Natural killer cell treated with Interleukin-12 subunit alpha and Interleukin-12 subunit beta and Interleukin-15 and Interleukin-18, amount 100 ng/mL, for 72 hours (primary cell): ENCODE measurements around the gene B3GLCT. TPM values are rescaled to one million over a fixed set of nuclear protein-coding genes. Genes with fewer than 3 reads are reported as not detected.

Source experiments
- ATAC-seq, 2 donors: fragments of 150-1000 bp; cut with Tn5 transposase in 1 of 2; sonication (Bioruptor Pico), chemical (Tn5 transposase) in 1 of 2; 2 replicates each; pipeline ENCODE4 v1.10.0; 2021
- DNase-seq: peaks from one replicate; pipeline ENCODE4 v3.0.0; 2022; ENCODE audit warnings: low spot score
- H3K27ac Mint-ChIP-seq, 2 donors: 1 replicate in 1 of 2; 2 replicates in 1 of 2; pipeline ENCODE4 v1.8.0; 2022; ENCODE audit warnings: mixed read lengths in 2 of 2, mild to moderate bottlenecking in 1 of 2, moderate library complexity in 1 of 2
- H3K27me3 Mint-ChIP-seq, 2 donors: 1 replicate in 1 of 2; 2 replicates in 1 of 2; pipeline ENCODE4 v1.8.0; 2022; ENCODE audit warnings: mixed read lengths in 2 of 2
- H3K36me3 Mint-ChIP-seq: one replicate; pipeline ENCODE4 v1.8.0; 2022; ENCODE audit warnings: mixed read lengths
- H3K4me1 Mint-ChIP-seq, 2 donors: 1 replicate in 1 of 2; 2 replicates in 1 of 2; pipeline ENCODE4 v1.8.0; 2022; ENCODE audit warnings: low read depth in 2 of 2, mixed read lengths in 2 of 2, mild to moderate bottlenecking in 1 of 2
- H3K4me3 Mint-ChIP-seq: one replicate; pipeline ENCODE4 v1.8.0; 2022; ENCODE audit warnings: mixed read lengths
- H3K9me3 Mint-ChIP-seq: 2 replicates; pipeline ENCODE4 v1.8.0; 2022; ENCODE audit warnings: mixed read lengths
- total RNA-seq, 2 donors: library from RNA; stranded (reverse); gene quantifications; one replicate each; pipeline ENCODE4 v1.2.3, GENCODE V29; 2022

B3GLCT gene
- 1 to 10 TPM; 5.1 to 5.7 TPM for total RNA-seq

DNA sequence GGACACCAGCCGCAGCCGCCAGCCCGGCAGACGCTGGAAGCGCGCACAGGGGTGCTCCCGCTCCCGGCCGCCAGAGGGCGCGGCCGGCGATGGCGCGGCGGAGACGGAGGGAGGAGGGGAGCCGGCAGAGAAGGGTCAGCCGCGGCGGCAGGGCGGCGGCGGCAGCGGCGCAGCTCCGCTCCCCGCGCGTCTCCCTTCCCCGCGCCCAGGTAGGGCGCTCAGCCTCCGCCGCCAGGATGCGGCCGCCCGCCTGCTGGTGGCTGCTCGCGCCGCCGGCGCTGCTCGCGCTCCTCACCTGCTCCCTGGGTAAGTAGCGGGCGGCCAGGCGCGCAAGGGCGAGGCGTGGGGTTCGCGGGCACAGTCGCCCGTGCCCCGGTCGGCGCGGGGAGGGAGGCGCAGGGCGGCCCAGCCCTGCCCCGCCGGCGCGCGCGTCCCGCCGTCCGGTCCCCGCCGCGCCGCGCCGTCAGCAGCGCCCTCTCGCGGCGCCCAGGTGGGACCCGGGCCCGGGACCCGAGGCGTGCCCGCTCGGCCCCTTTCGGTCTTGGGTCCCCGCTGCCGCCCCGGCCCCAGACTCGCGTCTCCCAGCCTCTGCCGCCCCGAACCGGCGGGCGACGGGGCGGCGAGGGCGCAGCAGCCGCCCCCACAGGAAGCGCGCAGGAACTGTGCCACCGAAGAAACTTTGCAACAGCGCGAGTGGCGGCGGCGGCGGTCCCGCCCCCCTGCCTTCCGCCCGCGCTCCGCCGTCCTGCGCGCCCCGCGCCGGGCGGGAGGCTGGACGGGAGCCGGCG lies at the start of gene B3GLCT:
B3GLCT (plus strand) TSS at position 127 of the 788 bp plus-strand sequence; CDS start at position 237, 110 bp downstream.
- ATAC-seq (peak; percentile 89 to 92), DNase-seq (peak; percentile 90)
- peaks cover 28 to 30% of the 10 kb centered on the region in 2 donors for H3K4me1 Mint-ChIP-seq
- no peaks in the 10 kb centered on the region for H3K36me3 Mint-ChIP-seq
- peak within 1 kb of the TSS; percentile 73 to 82 for H3K27ac Mint-ChIP-seq
- peak within 1 kb of the TSS; percentile 90 for H3K4me3 Mint-ChIP-seq
- H3K27me3 Mint-ChIP-seq: no peaks in the 10 kb centered on the region
- no peaks in the 10 kb centered on the region for H3K9me3 Mint-ChIP-seq

DNA sequence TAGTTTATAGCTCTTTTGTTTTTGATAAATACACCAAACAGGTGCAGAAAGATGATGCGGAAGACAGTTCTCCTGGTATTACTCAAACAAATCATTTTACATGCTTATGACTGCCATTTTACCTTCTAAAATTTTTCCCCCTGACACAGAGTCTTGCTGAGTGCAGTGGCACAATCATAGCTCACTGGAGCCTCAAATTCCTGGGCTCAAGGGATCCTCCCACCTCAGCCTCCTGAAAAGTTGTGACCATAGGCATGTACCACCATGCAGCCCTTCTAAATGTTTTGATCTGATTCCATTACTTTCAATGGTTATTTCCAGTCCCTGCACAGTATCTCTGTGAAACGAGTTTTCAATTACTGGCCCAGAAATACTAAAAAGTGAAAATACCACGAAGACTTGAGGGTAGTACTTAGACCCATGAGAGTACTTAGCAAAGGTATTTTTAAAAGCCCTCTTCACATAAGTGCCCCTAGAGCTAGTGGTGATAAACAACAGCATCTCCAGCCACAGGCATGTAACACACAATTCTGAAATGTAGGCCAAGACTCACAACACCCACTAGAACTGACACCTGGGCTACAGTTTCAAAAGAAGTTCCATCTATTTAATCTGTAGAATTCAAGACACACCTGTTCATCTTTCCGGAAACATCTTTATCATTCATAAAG lies 49.3 kb upstream of the B3GLCT start:
- ATAC-seq: no peak

DNA sequence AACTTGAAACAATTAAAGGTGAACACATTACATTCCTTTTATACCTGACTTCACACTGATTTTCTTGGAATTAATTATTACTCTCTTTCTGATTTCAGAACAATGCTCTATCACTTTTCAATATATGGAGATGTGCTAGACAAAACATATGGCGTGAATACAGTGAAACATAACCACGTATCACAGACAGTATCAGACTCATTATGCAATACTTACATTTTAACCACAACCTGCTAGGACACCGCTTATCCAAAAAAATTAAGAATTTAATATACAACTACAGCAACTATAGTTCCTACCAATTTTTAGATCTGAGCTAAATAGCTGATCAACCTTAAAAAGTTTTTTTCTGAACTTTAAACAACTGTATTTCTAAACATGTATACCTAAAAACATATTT lies 47.9 kb upstream of the B3GLCT start:
- Mint-ChIP-seq H3K4me3 (no peak overlapping the region), H3K9me3 (no peaks in the 10 kb centered on the region), H3K27me3 (no peaks in the 10 kb centered on the region), H3K27ac (no peak overlapping the region), H3K36me3 (peaks cover 59% of the 10 kb centered on the region), H3K4me1 (peaks cover 11 to 18% of the 10 kb centered on the region in 2 donors)
- no peak for DNase-seq
- no peak for ATAC-seq

More for the DNA sequence above, 49.3 kb upstream of the B3GLCT start:
- Mint-ChIP-seq H3K4me1 (peaks cover 11 to 18% of the 10 kb centered on the region in 2 donors), H3K27ac (peak overlapping the region in 1 of 2 donors; percentile 25), H3K27me3 (no peaks in the 10 kb centered on the region), H3K36me3 (peaks cover 62% of the 10 kb centered on the region), H3K9me3 (no peaks in the 10 kb centered on the region), H3K4me3 (no peak overlapping the region)
- no peak for DNase-seq

DNA sequence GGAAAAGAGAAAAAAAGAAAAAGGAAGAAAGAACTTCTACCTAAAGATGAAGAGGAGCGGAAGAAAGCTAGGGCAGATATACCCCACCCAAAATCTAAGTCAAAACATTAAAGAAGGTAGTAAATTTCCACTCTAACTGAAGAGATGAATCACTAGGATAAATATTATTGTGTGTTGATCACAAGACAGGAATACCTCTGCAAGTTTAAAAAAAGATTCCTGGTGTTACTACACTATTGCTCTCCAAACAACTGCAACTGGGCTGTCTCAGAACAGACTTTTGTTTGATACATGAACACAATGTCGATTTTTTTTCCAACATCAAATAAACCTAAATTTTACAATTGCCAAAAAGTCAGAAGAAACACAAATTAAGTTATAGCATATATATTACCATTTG lies 44.8 kb upstream of the B3GLCT start:
- no peak overlapping the region for H3K4me3 Mint-ChIP-seq
- no peak for ATAC-seq
- H3K4me1 Mint-ChIP-seq: peaks cover 21 to 29% of the 10 kb centered on the region in 2 donors
- no peaks in the 10 kb centered on the region for H3K9me3 Mint-ChIP-seq
- peaks cover 51% of the 10 kb centered on the region for H3K36me3 Mint-ChIP-seq
- H3K27me3 Mint-ChIP-seq: no peaks in the 10 kb centered on the region
- peak overlapping the region in 1 of 2 donors; percentile 61 for H3K27ac Mint-ChIP-seq
- DNase-seq: no peak

DNA sequence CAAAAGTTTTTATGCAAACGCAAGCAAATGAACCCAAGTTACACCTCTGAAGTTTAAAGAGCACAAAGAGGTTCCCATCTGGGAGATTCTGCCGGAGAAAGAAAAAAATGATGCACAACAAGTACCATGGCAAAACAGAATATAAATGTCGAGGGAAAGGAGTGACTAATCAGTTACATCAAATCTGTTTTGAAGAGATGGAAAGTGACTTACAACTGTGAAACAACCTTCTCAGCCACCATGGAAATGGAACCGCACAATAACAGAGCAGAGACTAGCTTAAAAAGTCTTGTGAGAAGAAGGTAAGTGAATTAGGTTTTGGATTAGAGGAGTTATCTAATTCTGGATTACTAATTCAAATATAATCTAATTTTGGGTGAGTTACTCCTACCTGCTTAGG lies 40.5 kb upstream of the B3GLCT start:
- DNase-seq (no peak), ATAC-seq (no peak)
- H3K36me3 Mint-ChIP-seq: peaks cover 33% of the 10 kb centered on the region
- peak overlapping the region; percentile 87 to 93 for H3K27ac Mint-ChIP-seq
- no peaks in the 10 kb centered on the region for H3K9me3 Mint-ChIP-seq
- no peaks in the 10 kb centered on the region for H3K27me3 Mint-ChIP-seq
- peak overlapping the region; percentile 87 for H3K4me3 Mint-ChIP-seq
- peaks cover 26 to 33% of the 10 kb centered on the region in 2 donors for H3K4me1 Mint-ChIP-seq

DNA sequence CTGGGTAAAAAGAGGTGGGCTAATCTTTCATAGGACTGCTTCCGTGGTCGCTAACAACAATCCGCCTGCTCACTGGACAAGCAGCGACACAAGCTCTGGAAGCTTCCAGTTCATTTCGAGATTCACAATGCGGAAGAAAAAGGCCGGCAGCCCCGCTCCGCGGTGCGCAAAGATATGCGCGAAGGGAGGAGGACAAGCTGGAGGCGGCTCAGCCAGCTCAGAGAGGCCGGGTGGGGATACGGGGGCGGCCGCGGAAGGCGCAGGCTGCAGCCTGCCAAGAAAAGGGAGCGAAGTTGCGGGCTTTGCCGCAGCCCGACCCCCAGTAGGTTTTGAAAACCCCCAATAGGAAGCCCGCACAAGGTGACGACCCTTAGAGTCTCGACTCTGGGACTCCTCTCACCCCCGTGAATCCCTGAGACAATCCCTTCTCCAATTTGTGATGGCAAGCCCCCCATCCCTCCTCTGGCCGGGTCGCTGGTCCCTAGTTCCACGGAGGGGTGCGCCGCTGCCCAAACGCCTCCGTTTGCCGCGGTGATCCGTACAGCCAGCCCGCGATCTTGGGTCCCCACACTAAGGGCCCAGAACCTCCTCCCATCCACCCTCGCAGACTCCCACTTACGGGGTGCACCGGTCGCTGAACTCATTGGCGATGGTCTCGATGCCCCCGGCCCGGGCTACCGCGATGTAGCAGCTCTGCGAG lies 38.8 kb upstream of the B3GLCT start:
- Mint-ChIP-seq H3K4me3 (peak overlapping the region; percentile 87), H3K9me3 (no peaks in the 10 kb centered on the region), H3K27me3 (no peaks in the 10 kb centered on the region), H3K27ac (peak overlapping the region; percentile 87 to 93), H3K4me1 (peaks cover 26 to 33% of the 10 kb centered on the region in 2 donors), H3K36me3 (peaks cover 23% of the 10 kb centered on the region)
- DNase-seq: peak; percentile 76
- peak in 1 of 2 donors; percentile 7 for ATAC-seq

DNA sequence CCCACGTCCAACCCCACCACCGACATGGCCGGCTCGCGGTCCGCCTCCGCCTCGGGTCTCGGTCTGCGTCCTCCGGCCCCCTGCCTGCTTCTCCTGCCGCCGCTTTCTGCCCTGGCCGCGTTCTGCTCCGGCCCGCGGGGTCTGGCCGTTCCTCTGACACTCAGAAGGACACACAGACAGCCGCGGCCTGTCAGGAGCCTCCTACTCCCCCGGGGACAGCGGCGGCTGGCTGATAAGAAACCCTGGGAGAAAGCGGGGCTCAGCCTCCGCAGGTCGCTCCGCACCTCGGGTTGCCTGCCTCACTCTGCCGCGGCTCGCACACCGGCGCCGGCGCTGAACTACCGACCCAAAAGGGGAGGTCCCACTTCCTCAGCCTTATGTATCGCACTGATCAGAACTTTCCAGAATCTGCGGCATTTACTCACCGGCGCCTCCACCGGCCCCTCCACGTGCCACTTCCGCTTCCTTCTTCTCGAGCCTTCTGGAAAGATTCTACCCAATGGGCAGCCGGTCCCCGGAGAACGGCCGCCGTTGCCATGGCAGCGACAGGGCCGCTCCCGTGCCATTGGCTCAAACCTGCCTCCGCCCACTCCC lies 38.1 kb upstream of the B3GLCT start, which contains the start of gene HSPH1:
HSPH1 (minus strand) TSS at position 348 of the 594 bp plus-strand sequence; CDS start at position 26, 322 bp downstream.
- DNase-seq (peak; percentile 100), ATAC-seq (peak; percentile 91 to 94)
- no peaks in the 10 kb centered on the region for H3K27me3 Mint-ChIP-seq
- H3K4me1 Mint-ChIP-seq: peaks cover 26 to 33% of the 10 kb centered on the region in 2 donors
- peak within 1 kb of the TSS; percentile 87 to 93 for H3K27ac Mint-ChIP-seq
- H3K9me3 Mint-ChIP-seq: no peaks in the 10 kb centered on the region
- H3K4me3 Mint-ChIP-seq: peak within 1 kb of the TSS; percentile 87
- H3K36me3 Mint-ChIP-seq: peaks cover 23% of the 10 kb centered on the region

DNA sequence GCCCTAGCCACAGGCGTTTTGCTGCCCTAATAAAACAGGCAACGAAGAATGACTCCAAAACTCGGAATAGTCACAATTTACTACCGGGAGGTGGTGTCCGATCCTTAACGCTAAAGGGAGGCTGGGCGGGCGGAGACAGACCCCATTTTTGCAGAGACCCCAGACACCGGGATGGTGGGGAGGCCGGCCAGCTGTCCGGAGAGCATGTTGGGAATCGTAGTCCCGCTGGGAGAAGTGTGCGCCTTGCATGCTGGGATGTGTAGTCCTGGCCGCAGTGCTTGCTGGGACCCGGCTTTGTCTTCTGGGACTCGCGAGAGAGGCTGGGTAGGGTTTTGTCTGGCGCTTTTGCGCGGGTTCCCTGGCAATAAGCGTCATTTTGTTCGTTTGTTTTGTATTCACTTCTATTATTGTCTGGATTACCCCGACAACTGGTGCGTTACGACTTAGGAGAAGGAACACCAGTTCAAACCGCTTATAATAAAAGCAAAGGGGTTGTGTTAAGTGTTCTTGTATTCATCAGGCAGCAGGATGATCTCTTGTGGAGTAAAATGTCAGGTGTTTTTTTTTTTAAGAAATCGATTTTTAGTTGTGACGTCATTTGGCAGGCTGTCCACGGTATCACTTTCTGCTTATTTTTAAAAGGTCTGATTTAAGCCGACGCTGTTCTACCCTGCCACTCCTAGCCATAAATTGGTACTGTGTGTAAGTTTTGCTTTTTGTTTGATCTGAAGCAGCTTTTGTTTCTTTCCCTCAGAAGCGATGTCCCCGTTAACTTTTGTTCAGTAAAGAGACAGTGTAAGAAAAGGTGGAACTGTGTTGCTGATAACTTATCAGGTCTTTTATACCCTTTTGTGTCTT lies 37.4 kb upstream of the B3GLCT start:
- peak; percentile 94 to 96 for ATAC-seq
- peak; percentile 96 for DNase-seq
- Mint-ChIP-seq H3K27ac (peak overlapping the region; percentile 87 to 93), H3K36me3 (peaks cover 23% of the 10 kb centered on the region), H3K4me1 (peaks cover 26 to 33% of the 10 kb centered on the region in 2 donors), H3K27me3 (no peaks in the 10 kb centered on the region), H3K4me3 (peak overlapping the region; percentile 87), H3K9me3 (no peaks in the 10 kb centered on the region)

DNA sequence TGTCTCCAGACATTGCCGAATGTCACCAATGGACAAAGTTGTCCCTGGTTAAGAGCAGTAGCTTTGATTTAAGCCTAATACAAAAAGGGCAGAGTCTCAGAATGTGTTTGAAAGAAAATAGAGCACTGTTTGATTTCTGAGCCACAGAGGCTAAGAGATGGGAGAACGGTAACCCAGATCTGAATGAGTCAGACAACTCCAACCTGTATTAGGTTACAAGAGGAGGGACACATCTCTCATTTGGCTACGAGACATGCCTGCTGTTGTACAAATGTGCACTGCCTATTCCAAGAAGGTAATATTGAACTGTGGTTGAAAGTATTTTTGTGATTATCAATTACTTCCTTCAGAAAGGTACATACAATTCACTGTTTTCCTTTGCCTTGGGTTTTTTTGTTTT lies 33.2 kb upstream of the B3GLCT start:
- Mint-ChIP-seq H3K4me3 (no peak overlapping the region), H3K27ac (no peak overlapping the region), H3K4me1 (peaks cover 8 to 9% of the 10 kb centered on the region in 2 donors), H3K36me3 (no peaks in the 10 kb centered on the region), H3K27me3 (peaks cover 0 to 9% of the 10 kb centered on the region in 2 donors), H3K9me3 (no peaks in the 10 kb centered on the region)
- ATAC-seq (no peak), DNase-seq (no peak)

DNA sequence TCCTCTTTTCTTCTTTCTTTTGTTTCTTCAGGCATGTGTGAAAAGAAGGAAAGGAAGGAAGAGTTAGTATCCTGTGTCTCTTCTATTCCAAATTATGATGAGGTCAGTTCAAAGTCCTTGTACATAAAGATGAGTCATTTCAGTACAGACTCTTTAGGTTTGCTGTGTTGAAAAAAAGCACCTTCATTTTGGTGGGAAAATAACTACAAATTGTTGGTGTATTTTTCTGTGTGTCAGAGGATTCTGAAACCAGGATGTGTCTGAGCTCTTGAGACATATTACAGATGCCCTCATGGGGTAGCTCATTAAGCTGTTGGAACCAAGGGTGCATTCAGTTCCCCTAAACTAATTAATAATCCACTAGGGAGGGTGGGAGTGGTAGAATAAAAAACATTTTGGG lies 32.3 kb upstream of the B3GLCT start:
- ATAC-seq: peak in 1 of 2 donors; percentile 55
- H3K4me3 Mint-ChIP-seq: no peak overlapping the region

DNA sequence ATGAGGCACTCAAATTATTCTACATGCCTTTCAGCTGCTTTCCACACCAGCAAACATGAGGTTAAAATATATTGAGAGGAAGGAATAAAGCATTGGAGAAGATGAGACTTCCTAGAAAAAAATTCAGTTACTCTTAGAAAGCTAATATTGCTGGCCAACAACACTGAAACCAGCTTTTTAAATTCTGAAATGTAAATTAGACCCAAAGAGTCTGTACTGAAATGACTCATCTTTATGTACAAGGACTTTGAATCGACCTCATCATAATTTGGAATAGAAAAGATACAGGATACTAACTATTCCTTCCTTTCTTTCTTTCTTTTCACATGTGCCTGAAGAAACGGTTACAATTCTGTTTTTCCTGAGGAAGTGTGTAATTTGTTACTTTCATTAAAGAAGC lies 31.6 kb upstream of the B3GLCT start:
- H3K36me3 Mint-ChIP-seq: no peaks in the 10 kb centered on the region
- no peaks in the 10 kb centered on the region for H3K4me1 Mint-ChIP-seq
- DNase-seq (no peak), ATAC-seq (no peak)
- H3K9me3 Mint-ChIP-seq: no peaks in the 10 kb centered on the region
- no peak overlapping the region for H3K4me3 Mint-ChIP-seq
- peaks cover 12 to 15% of the 10 kb centered on the region in 2 donors for H3K27me3 Mint-ChIP-seq
- H3K27ac Mint-ChIP-seq: no peak overlapping the region

More for the DNA sequence above, 32.3 kb upstream of the B3GLCT start:
- Mint-ChIP-seq H3K27me3 (peaks cover 5 to 11% of the 10 kb centered on the region in 2 donors), H3K4me1 (peaks cover 5 to 6% of the 10 kb centered on the region in 2 donors), H3K27ac (no peak overlapping the region), H3K9me3 (no peaks in the 10 kb centered on the region), H3K36me3 (no peaks in the 10 kb centered on the region)
- DNase-seq: no peak

DNA sequence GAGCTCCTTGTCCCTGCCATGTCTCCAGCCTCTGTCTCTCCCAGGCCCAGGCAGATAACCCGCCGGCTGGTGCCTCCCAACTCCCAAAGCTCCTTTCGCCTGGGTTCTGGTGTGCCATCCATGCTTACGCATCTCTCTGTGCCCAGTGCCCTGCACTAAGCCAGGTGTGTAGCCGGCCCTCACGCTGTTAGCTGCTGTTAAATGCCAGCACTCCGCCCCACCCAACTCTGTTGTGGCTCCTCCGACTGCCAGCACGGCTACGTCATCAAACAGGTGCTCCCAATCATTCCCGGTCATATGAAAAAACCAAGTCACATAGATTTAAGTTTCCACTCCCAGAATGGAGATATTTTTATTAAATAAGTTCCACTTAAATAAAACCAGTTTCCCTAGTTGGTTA lies 31.0 kb upstream of the B3GLCT start:
- H3K27ac Mint-ChIP-seq: no peak overlapping the region
- DNase-seq: no peak
- no peaks in the 10 kb centered on the region for H3K36me3 Mint-ChIP-seq
- H3K4me3 Mint-ChIP-seq: no peak overlapping the region
- H3K4me1 Mint-ChIP-seq: no peaks in the 10 kb centered on the region
- H3K27me3 Mint-ChIP-seq: peaks cover 14 to 17% of the 10 kb centered on the region in 2 donors
- ATAC-seq: no peak
- no peaks in the 10 kb centered on the region for H3K9me3 Mint-ChIP-seq
